Bronchial epithelial cell (primary cell): ENCODE data around the gene RBM47. TPM values are rescaled to one million over a fixed set of nuclear protein-coding genes. Genes with fewer than 3 reads are reported as not detected.

Experiments used
- DNase-seq: peaks from one replicate; pipeline ENCODE4 v3.0.0-alpha.2; 2010; ENCODE audit warnings: low read depth
- FAIRE-seq: peaks from 2 replicates; lab custom pipeline; 2011; peaks lifted over from hg19 to GRCh38; lab: Jason Lieb, UNC
- H3K27me3 ChIP-seq: 2 replicates; pipeline ENCODE4 v1.5.1; 2011; ENCODE audit warnings: low read length; ENCODE audit not compliant: control insufficient read depth, insufficient read depth
- H3K36me3 ChIP-seq: 2 replicates; pipeline ENCODE4 v1.5.1; 2011; ENCODE audit warnings: low read length; ENCODE audit not compliant: control insufficient read depth, insufficient read depth
- H3K4me3 ChIP-seq: 2 replicates; pipeline ENCODE4 v1.5.1; 2011; ENCODE audit warnings: mild to moderate bottlenecking, low read depth, low read length, control low read depth
- total RNA-seq: library from RNA; depleted of rRNA; stranded (reverse); fragments of >200 nt; gene quantifications from 2 replicates; pipeline ENCODE4 v1.2.1, GENCODE V29; 2014
- TF ChIP-seq, protein P1 (sequence below): IDR thresholded peaks from 2 replicates; pipeline ENCODE4 v1.5.1; 2011; ENCODE audit warnings: mild to moderate bottlenecking, moderate library complexity, low read length, control low read depth, inconsistent platforms; ENCODE audit not compliant: insufficient read depth, severe bottlenecking

The RBM47 gene
- total RNA-seq, 1 donor from 2014 or later, result 35.0 TPM

DNA sequence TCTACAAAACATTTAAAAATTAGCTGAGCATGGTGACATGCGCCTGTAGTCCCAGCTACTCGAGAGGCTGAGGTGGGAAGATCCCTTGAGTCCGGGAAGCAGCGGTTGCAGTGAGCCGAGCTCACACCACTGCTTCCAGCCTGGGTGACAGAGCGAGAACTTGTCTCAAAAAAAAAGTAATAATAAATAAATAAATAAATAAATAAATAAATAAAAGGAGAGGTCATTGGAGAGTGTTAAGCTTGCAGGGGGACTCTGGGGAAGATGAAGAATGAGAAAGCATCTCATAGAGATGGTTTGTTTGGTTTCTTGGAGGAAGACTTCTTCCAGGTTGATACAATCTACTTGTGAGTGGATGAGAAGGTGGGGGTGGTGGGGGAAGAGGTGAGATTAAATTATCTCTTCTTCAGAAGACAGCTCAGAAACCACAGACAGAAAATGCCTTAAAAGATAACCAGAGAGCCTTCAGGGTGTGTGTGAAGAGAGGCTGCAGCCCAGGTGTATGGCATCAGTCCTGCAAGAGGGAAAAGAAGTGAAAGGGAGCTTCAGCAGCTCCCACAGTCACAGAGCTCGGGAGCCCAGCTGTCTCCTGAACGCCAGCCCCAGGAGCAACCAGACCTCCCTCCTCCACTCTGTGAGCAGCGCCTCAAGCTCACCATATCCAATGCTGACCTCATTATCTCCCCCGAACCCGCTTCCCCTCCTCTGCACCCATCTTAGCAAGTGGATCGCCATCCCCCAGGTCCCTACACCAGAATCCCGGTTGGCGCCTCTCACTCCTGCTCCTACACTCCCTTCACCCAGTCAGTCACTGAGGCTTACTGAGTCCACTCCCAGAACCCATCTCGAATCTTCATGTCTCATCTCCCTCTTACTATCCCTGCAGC is 48.2 kb downstream of the RBM47 start:
- DNase-seq, result no peak
- TF ChIP-seq, protein P1, sequence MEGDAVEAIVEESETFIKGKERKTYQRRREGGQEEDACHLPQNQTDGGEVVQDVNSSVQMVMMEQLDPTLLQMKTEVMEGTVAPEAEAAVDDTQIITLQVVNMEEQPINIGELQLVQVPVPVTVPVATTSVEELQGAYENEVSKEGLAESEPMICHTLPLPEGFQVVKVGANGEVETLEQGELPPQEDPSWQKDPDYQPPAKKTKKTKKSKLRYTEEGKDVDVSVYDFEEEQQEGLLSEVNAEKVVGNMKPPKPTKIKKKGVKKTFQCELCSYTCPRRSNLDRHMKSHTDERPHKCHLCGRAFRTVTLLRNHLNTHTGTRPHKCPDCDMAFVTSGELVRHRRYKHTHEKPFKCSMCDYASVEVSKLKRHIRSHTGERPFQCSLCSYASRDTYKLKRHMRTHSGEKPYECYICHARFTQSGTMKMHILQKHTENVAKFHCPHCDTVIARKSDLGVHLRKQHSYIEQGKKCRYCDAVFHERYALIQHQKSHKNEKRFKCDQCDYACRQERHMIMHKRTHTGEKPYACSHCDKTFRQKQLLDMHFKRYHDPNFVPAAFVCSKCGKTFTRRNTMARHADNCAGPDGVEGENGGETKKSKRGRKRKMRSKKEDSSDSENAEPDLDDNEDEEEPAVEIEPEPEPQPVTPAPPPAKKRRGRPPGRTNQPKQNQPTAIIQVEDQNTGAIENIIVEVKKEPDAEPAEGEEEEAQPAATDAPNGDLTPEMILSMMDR, result no peak

DNA sequence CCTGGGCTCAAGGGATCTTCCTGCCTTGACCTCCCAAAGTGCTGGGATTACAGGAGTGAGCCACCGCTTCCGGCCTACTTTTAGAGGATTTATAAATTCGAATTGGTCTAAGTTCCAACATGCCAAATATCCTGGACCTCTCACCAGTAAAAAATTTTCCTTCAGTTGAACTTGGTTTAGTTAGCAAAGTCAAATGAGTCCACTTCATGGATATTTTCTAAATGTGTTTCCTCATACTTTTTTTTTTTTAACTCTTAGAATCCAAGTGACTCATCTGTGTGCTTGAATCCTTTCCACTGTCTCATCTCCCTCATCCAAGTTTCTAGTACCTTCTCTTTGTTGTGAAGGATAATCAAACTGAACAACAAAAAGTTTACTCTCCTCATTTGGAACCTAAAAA is 49.7 kb downstream of the RBM47 start:
- DNase-seq (peak; percentile 96), FAIRE-seq (no peak)
- TF ChIP-seq, protein P1, result no peak

More for the DNA sequence above, 48.2 kb downstream of the RBM47 start:
- FAIRE-seq, result no peak
- Histone ChIP-seq H3K27me3 (no peaks in the 10 kb centered on the region), H3K36me3 (no peaks in the 10 kb centered on the region), H3K4me3 (no peak overlapping the region)

DNA sequence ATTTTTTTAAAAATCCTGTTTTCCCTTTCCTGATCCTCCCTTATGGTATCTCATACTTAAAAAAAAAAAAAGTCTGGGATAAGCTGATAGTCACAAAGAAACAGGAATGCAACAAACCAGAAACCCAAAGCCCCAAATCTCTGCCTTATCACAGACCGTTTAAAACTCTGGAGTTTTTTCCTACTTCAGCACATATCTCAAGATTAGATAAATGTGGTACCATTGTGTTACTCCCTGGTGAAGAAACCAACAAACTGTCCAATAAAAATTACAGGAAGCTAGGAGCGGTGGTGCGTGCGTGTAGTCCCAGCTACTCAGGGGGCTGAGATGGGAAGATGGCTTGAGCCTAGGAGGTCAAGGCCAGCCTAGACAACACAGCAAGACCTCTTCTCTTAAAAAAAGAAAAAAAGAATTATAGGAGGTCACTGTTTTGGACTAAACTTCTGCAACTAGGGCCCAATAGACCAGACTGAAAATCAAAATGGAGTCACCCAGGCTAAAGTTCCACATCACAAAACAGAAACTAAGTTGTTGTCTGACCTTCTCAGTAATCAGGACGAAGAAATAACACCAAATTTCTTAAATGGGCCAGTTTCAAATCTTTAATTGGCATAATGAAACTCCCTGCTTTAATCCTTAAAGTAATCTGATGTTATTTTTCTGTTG is 51.9 kb downstream of the RBM47 start:
- no peaks in the 10 kb centered on the region for H3K36me3 ChIP-seq
- H3K4me3 ChIP-seq, result no peak overlapping the region
- DNase-seq (no peak), FAIRE-seq (no peak)
- H3K27me3 ChIP-seq, result no peaks in the 10 kb centered on the region
- TF ChIP-seq, protein P1, result no peak

More for the DNA sequence above, 49.7 kb downstream of the RBM47 start:
- Histone ChIP-seq H3K27me3 (no peaks in the 10 kb centered on the region), H3K4me3 (no peak overlapping the region), H3K36me3 (no peaks in the 10 kb centered on the region)

DNA sequence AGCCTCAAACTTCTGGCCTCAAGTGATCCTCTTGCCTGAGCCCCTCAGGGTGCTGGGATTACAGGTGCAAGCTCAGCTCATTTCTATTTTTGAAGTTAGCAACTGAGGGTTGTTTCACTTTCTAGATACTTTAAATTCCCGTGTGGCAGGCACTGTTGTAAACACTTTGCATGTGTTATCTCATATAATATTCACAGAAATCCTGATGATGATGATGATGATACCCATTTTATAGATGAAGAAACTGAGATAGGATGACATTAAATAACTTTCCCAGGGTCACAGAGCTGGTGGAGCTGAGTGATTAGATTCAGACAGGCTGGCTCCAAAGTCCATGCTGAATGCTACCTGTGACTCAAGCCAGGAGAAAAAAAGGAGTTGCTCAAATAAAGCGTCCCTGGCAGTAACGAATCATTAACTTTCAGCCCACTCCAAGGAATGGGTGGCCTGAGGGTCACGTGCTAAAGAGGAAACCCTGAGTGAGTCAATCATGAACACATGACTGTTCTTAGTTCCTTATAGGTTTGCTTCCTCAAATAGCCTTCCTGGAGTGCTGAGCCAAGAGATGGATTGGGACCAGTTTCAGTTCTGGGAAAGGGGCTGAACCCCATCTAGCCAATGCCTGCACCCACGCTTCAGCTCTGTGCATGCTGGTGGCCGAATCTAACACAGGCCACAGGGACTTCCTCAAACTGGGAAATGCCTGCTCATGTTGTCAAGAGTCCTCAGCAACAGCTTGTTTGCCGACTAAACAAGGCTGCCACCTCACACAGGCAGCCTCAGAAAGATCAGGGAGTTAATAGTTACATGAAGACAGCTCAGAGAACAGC is 52.8 kb downstream of the RBM47 start:
- Histone ChIP-seq H3K36me3 (no peaks in the 10 kb centered on the region), H3K27me3 (no peaks in the 10 kb centered on the region), H3K4me3 (peak overlapping the region; percentile 17)
- TF ChIP-seq, protein P1, result no peak
- peak; percentile 99 for DNase-seq
- FAIRE-seq, result peak; percentile 97

DNA sequence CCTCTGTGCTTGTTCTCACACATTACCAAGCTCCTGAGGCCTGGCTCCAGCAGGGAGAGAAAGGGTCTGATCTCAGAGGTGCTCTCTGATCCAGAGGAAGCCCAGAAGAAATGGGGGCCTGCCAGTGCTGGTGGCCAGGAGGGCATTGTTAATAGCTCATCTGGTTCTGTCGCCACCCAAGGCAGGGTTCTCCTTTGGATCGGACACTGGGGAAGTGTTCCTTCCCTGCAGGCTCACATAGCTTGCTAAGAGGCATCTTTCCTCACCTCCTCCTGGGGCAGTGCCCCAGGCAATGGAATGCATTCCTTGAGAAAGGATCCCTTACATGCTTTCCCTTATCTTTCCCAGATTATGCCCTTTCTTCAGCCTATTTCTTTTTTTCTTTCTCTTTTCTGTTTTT is 53.8 kb downstream of the RBM47 start:
- no peak for DNase-seq
- H3K36me3 ChIP-seq, result no peaks in the 10 kb centered on the region
- H3K4me3 ChIP-seq, result no peak overlapping the region
- TF ChIP-seq, protein P1, result no peak
- no peaks in the 10 kb centered on the region for H3K27me3 ChIP-seq
- FAIRE-seq, result no peak
